OCI-LY1 (cell line): ENCODE data around the gene CHCHD6.

ENCODE experiments used
- CTCF ChIP-seq: fragments of 200-600 bp; sonication (generic), shearing (Covaris generic); IDR thresholded peaks from 2 replicates; pipeline ENCODE4 v1.5.1; 2017; ENCODE audit warnings: mild to moderate bottlenecking, antibody characterized with exemption, low read length, moderate library complexity, mixed read lengths
- EZH2 ChIP-seq: fragments of 200-600 bp; sonication (generic), shearing (Covaris generic); IDR thresholded peaks from 2 replicates; pipeline ENCODE4 v1.8.0; 2017; ENCODE audit warnings: borderline replicate concordance, mixed run types, mild to moderate bottlenecking, antibody characterized with exemption, low read length, moderate library complexity, mixed read lengths

- TF ChIP-seq CTCF (no peak), EZH2 (no peak)
These were observed 248.4 kb downstream of the CHCHD6 start for GRCh38 chr3:126952261-126952982.
